Left lung (tissue), 10 donors: Measurements from ENCODE around the gene CRIM1. TPM values are rescaled to one million over a fixed set of nuclear protein-coding genes. Genes with fewer than 3 reads are reported as not detected.

ENCODE experiments used
- ATAC-seq: fragments of 200-7000 bp; cut with Tn5 transposase; one replicate; pipeline ENCODE4 v1.9.1; 2020; ENCODE audit warnings: moderate library complexity
- DNase-seq, 4 donors: peaks; one replicate each; pipeline ENCODE4 v3.0.0-alpha.2; 2013 to 2020
- H3K27ac ChIP-seq, 2 donors: fragments of 200-600 bp; sonication (generic) in 1 of 2; one replicate each; pipeline versions ENCODE4 v1.5.0 to v1.8.0; 2020 to 2021
- H3K27me3 ChIP-seq, 2 donors: fragments of 200-600 bp; sonication (generic) in 1 of 2; one replicate each; pipeline versions ENCODE4 v1.5.0 to v1.8.0; 2020 to 2021
- H3K36me3 ChIP-seq, 2 donors: fragments of 200-600 bp; sonication (generic) in 1 of 2; one replicate each; pipeline versions ENCODE4 v1.5.0 to v1.8.0; 2020 to 2021
- H3K4me1 ChIP-seq, 2 donors: fragments of 200-600 bp; one replicate each; pipeline ENCODE4 v1.8.0; 2021
- H3K4me3 ChIP-seq, 2 donors: fragments of 200-600 bp; sonication (generic) in 1 of 2; one replicate each; pipeline versions ENCODE4 v1.5.0 to v1.8.0; 2020 to 2021; ENCODE audit warnings: mild to moderate bottlenecking in 1 of 2
- H3K9me3 ChIP-seq, 2 donors: fragments of 200-600 bp; sonication (generic) in 1 of 2; one replicate each; pipeline versions ENCODE4 v1.5.0 to v1.8.0; 2020 to 2021
- CTCF ChIP-seq, 2 donors: fragments of 200-600 bp; sonication (generic) in 1 of 2; IDR thresholded peaks; one replicate each; pipeline versions ENCODE4 v1.5.0 to v1.8.0; 2021; ENCODE audit warnings: antibody characterized with exemption in 2 of 2
- intact Hi-C, 2 donors: fragments of 100-400 bp; cut with DNase I; formaldehyde crosslinking; loops; one replicate each; pipeline versions ENCODE4 v1.11.2 to v1.14.2; 2022
- polyA plus RNA-seq, 6 donors: library from polyadenylated mRNA; unstranded; fragments of 120-200 nt; gene quantifications; one replicate each; pipeline ENCODE4 v1.2.1, GENCODE V29; 2013; ENCODE audit not compliant: insufficient read length in 6 of 6
- total RNA-seq, 2 donors: library from RNA; stranded (reverse); fragmentation: NEBNext Ultra II Directional; extraction: Animal tissue kit (Norgen Biotek cat#: 25700); gene quantifications; one replicate each; pipeline ENCODE4 v1.2.1, GENCODE V29; 2021
- donor health status: DM: no; HTN: yes; CAD: no.
- donor health status: DM: no; HTN: no; CAD: no.

CRIM1 gene
- total and polyA plus RNA-seq, 8 donors, result 28.7 to 72.9 (median 31.4) TPM

GRCh38 chr2:36420569-36421181, 65.1 kb downstream of the CRIM1 start:
- TF ChIP-seq CTCF (IDR thresholded peaks at IDR 0.05), result no peak
- H3K4me1 ChIP-seq, result peaks cover 0 to 3% of the 10 kb centered on the region in 2 donors
- no peaks in the 10 kb centered on the region for H3K9me3 ChIP-seq
- no peak overlapping the region for H3K27ac ChIP-seq
- intact Hi-C loops, result no loop called here
- DNase-seq (no peak), ATAC-seq (no peak)
- H3K36me3 ChIP-seq, result no peaks in the 10 kb centered on the region
- H3K4me3 ChIP-seq, result no peak overlapping the region
- no peaks in the 10 kb centered on the region for H3K27me3 ChIP-seq

GRCh38 chr2:36421379-36421778, 65.8 kb downstream of the CRIM1 start:
- no peak for TF ChIP-seq CTCF (IDR thresholded peaks at IDR 0.05)
- Histone ChIP-seq H3K4me1 (peaks cover 0 to 3% of the 10 kb centered on the region in 2 donors), H3K4me3 (no peak overlapping the region), H3K36me3 (no peaks in the 10 kb centered on the region), H3K27ac (no peak overlapping the region), H3K9me3 (no peaks in the 10 kb centered on the region), H3K27me3 (no peaks in the 10 kb centered on the region)
- no peak for DNase-seq
- no peak for ATAC-seq
- intact Hi-C loops, result no loop called here

GRCh38 chr2:36423172-36423571, 67.6 kb downstream of the CRIM1 start:
- ATAC-seq, result peak; percentile 64
- no peak overlapping the region for H3K27ac ChIP-seq
- intact Hi-C loops, result no loop called here

GRCh38 chr2:36423619-36424120, 68.1 kb downstream of the CRIM1 start:
- Histone ChIP-seq H3K9me3 (no peaks in the 10 kb centered on the region), H3K4me1 (peaks cover 0 to 3% of the 10 kb centered on the region in 2 donors), H3K36me3 (no peaks in the 10 kb centered on the region), H3K4me3 (no peak overlapping the region), H3K27me3 (no peaks in the 10 kb centered on the region), H3K27ac (no peak overlapping the region)
- TF ChIP-seq CTCF (IDR thresholded peaks at IDR 0.05), result no peak
- ATAC-seq, result no peak
- no peak for DNase-seq
- intact Hi-C loops, result no loop called here

More at GRCh38 chr2:36423172-36423571, 67.6 kb downstream of the CRIM1 start:
- H3K9me3 ChIP-seq, result no peaks in the 10 kb centered on the region
- H3K4me3 ChIP-seq, result no peak overlapping the region
- no peak for DNase-seq
- H3K36me3 ChIP-seq, result no peaks in the 10 kb centered on the region
- H3K27me3 ChIP-seq, result no peaks in the 10 kb centered on the region
- no peak for TF ChIP-seq CTCF (IDR thresholded peaks at IDR 0.05)
- peaks cover 0 to 3% of the 10 kb centered on the region in 2 donors for H3K4me1 ChIP-seq

GRCh38 chr2:36425608-36426355, 70.2 kb downstream of the CRIM1 start:
- no peak for ATAC-seq
- no peaks in the 10 kb centered on the region for H3K27me3 ChIP-seq
- peaks cover 2 to 8% of the 10 kb centered on the region in 2 donors for H3K4me1 ChIP-seq
- H3K27ac ChIP-seq, result no peak overlapping the region
- no peaks in the 10 kb centered on the region for H3K36me3 ChIP-seq
- no peak overlapping the region for H3K4me3 ChIP-seq
- intact Hi-C loops, result no loop called here
- DNase-seq, result no peak
- H3K9me3 ChIP-seq, result no peaks in the 10 kb centered on the region
- TF ChIP-seq CTCF (IDR thresholded peaks at IDR 0.05), result no peak
